ENCODE results near the gene AJAP1.

Gene AJAP1

GRCh38 chr1:4690951-4691675 lies 36.7 kb downstream of the AJAP1 start:
- no peak for TF ChIP-seq MAX (IDR thresholded peaks at IDR 0.05; ENCODE audit: low read depth, low read length)
- no peak for TF ChIP-seq CTCF (IDR thresholded peaks at IDR 0.05; ENCODE audit: low read depth, low read length)
- TF ChIP-seq POLR2A (IDR thresholded peaks at IDR 0.05; ENCODE audit: extremely low read depth, insufficient read length): no peak
- no peak for TF ChIP-seq MYC (IDR thresholded peaks at IDR 0.05; ENCODE audit: low read depth, low read length)
- no peak for DNase-seq (ENCODE audit: low read depth)
- no peak overlapping the region for H3K4me3 ChIP-seq (ENCODE audit: low read depth, low read length)

GRCh38 chr1:4691766-4692405 lies 37.5 kb downstream of the AJAP1 start:
- H3K4me3 ChIP-seq (ENCODE audit: low read depth, low read length): no peak overlapping the region
- no peak for DNase-seq (ENCODE audit: low read depth)
- TF ChIP-seq POLR2A (IDR thresholded peaks at IDR 0.05; ENCODE audit: extremely low read depth, insufficient read length): no peak
- TF ChIP-seq MYC (IDR thresholded peaks at IDR 0.05; ENCODE audit: low read depth, low read length): no peak
- TF ChIP-seq MAX (IDR thresholded peaks at IDR 0.05; ENCODE audit: low read depth, low read length): no peak
- TF ChIP-seq CTCF (IDR thresholded peaks at IDR 0.05; ENCODE audit: low read depth, low read length): no peak

- TF ChIP-seq MYC (IDR thresholded peaks at IDR 0.05; ENCODE audit: low read depth, low read length): no peak
- TF ChIP-seq MAX (IDR thresholded peaks at IDR 0.05; ENCODE audit: low read depth, low read length): no peak
- no peak for TF ChIP-seq POLR2A (IDR thresholded peaks at IDR 0.05; ENCODE audit: extremely low read depth, insufficient read length)
- no peak for TF ChIP-seq CTCF (IDR thresholded peaks at IDR 0.05; ENCODE audit: low read depth, low read length)
- DNase-seq (ENCODE audit: low read depth): no peak
- no peak overlapping the region for H3K4me3 ChIP-seq (ENCODE audit: low read depth, low read length)
Observed at GRCh38 chr1:4692437-4692836, 38.0 kb downstream of the AJAP1 start.

GRCh38 chr1:4693331-4693730 lies 38.9 kb downstream of the AJAP1 start:
- no peak for DNase-seq (ENCODE audit: low read depth)
- TF ChIP-seq CTCF (IDR thresholded peaks at IDR 0.05; ENCODE audit: low read depth, low read length) (no peak), POLR2A (IDR thresholded peaks at IDR 0.05; ENCODE audit: extremely low read depth, insufficient read length) (no peak), MAX (IDR thresholded peaks at IDR 0.05; ENCODE audit: low read depth, low read length) (no peak), MYC (IDR thresholded peaks at IDR 0.05; ENCODE audit: low read depth, low read length) (no peak)
- no peak overlapping the region for H3K4me3 ChIP-seq (ENCODE audit: low read depth, low read length)

GRCh38 chr1:4693891-4694290 lies 39.5 kb downstream of the AJAP1 start:
- no peak overlapping the region for H3K4me3 ChIP-seq (ENCODE audit: low read depth, low read length)
- TF ChIP-seq POLR2A (IDR thresholded peaks at IDR 0.05; ENCODE audit: extremely low read depth, insufficient read length) (no peak), MAX (IDR thresholded peaks at IDR 0.05; ENCODE audit: low read depth, low read length) (no peak), MYC (IDR thresholded peaks at IDR 0.05; ENCODE audit: low read depth, low read length) (no peak), CTCF (IDR thresholded peaks at IDR 0.05; ENCODE audit: low read depth, low read length) (no peak)
- no peak for DNase-seq (ENCODE audit: low read depth)
